ENCODE results near the gene TTC7B.

TTC7B gene

DNA sequence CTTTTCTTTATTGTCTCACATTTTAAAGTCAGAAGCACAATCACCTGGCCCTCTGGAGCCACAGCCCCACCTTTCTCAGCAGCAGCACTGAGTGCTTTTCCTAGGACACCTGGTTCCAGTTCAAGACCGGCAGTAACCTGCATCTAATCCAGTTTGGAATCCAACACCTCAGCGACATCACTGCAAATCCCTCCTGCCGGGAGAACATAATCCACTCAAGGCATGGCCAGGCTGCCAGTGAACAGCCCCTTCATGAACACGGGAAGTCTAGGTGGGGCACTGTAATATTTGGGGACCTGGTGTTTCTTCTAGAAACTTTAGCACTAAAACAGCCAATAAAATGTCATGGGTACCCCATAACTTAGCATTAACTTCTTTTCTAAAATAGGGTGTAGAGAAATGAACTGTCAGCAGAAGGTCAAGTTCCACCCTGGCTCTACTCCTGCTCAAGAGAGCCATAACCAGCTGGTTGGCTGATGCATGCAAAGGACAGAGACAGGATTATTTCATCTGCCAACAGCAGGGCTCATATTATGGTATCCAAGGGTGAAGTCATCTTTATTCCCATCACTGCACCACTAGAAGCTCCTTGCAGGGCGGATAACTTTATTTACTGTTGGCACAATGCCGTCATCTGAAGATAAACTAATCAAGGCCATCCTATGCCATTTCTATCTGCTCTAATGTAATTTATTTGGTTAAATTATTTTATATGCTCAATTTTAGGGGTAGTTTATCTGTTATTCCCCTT lies 76.7 kb downstream of the TTC7B start:
- no peak for DNase-seq

- no peak for DNase-seq
Observed at GRCh38 chr14:90733139-90733808, 83.0 kb downstream of the TTC7B start.

GRCh38 chr14:90732718-90733117 lies 83.5 kb downstream of the TTC7B start:
- DNase-seq, result no peak

DNA sequence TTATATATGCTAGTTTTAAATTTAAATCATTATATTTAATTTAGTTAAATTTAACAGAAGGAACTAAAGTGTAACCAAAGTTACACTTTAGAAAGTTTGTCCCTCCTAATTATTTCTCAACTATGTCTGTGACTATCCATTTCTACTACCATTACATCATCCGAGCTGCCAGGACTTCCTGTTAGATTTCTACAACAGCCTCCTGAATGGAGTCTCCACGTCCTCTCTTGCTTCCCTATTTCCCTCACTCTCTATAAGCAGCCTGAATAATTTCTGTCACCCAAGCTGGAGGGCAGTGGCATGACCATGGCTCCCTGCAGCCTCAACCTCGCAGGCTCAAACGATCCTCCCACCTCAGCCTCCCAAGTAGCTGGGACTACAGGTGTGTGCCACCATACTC lies 84.1 kb downstream of the TTC7B start:
- DNase-seq, result no peak

GRCh38 chr14:90731487-90731886 lies 84.7 kb downstream of the TTC7B start:
- no peak for DNase-seq

- DNase-seq, result no peak
Observed at GRCh38 chr14:90730206-90730766, 85.9 kb downstream of the TTC7B start.

DNA sequence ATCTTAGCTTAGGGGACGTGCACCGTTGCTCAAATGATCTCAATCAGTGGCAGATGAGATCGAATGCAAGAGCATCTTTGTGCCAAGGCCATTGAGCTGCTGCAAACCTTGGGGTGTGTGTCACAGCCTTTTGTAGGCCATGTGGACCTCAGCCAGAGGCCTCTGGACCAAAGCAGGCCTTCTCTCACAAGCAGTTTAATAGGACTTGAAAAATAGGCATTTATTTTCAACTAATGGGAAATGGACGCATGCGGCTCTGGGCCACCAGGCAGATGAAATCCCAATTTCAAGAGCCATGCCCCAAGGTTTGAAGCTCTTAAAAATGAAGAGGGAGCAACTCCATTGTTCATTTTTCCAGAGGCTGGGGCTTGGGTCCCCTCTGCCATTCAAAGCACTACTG lies 87.3 kb downstream of the TTC7B start:
- no peak for DNase-seq

GRCh38 chr14:90727082-90727481 lies 89.1 kb downstream of the TTC7B start:
- DNase-seq, result no peak

DNA sequence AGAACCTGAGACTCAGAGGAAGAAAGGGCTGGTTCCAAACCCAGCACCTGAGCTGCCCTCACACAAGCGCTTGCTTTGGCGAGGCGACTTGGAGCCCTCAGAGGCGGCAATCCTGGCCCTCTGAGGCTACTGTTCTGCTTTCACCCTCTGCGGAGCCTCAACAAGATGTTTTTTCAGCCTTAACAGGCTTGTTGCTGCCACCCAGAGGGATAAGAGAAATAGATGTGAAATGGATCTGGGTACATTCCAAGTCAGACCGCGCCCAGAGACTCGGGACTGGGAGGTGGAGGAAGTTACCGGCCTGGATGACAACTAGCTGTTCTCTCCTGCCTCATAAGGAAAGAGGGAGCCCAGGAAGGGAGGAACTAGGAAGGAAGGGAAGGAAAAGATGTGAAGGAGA lies 89.6 kb downstream of the TTC7B start:
- no peak for DNase-seq

GRCh38 chr14:90724866-90725265 lies 91.4 kb downstream of the TTC7B start:
- DNase-seq, result no peak

- DNase-seq, result no peak
Observed at GRCh38 chr14:90722590-90722989, 93.6 kb downstream of the TTC7B start.

- no peak for DNase-seq
Observed at GRCh38 chr14:90721619-90722305, 94.5 kb downstream of the TTC7B start.

- no peak for DNase-seq
Observed at GRCh38 chr14:90720832-90721231, 95.4 kb downstream of the TTC7B start.

- no peak for DNase-seq
Observed at GRCh38 chr14:90720336-90720735, 95.9 kb downstream of the TTC7B start.

GRCh38 chr14:90717916-90718315 lies 98.3 kb downstream of the TTC7B start:
- DNase-seq, result no peak

DNA sequence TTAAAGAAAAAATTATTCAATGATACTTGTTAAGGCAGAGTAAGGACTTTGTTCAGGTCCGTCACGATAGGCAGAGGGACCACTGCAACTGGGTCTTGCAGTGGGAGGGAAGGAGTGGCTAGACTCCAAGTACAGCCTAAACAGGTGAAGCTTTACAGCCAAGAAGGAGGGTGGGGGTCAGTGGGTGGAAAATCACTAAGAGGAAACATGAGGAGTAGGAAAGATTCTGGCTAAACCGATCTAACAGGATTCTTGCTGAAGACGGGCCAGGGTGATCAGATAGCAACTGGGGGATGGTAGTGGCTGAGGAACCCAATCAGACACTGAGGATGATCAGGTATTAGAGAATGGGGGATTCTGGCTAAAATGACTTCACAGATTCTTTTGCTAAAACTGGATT lies 100.2 kb downstream of the TTC7B start:
- no peak for DNase-seq

GRCh38 chr14:90715495-90715894 lies 100.7 kb downstream of the TTC7B start:
- no peak for DNase-seq

- DNase-seq, result no peak
Observed at GRCh38 chr14:90714811-90715210, 101.4 kb downstream of the TTC7B start.

DNA sequence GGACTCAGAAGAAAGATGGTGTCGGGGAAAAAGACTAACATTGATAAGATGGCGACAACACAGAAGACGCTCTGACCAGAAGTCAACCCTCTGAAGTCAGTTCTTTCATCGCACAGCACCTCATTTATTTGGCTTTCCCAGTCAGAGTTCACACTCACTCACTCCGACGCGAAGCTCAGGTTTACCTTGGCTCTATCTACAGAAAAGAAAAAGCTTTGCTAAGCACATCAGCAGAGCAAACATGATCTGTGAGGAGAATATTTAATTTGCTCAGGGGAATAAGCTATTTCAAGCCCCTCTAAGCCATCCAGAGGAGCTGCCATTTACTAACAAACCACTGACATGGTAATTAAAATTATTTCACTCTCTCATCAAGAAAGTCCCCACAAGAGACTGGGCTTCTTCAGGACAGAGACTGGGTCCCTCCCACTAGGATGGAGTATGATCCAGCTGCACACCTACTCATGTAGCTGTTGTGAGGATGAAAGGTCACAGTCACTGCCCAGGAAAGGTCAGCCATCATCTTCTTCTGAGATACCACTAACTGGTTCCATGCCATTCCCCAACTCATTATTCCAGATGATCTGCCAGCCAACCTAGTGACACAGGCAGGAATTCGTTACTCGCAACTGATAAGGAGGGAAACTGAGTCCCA lies 111.4 kb downstream of the TTC7B start:
- no peak for DNase-seq

- no peak for DNase-seq
Observed at GRCh38 chr14:90703841-90704737, 112.1 kb downstream of the TTC7B start.

- no peak for DNase-seq
Observed at GRCh38 chr14:90700933-90701776, 115.1 kb downstream of the TTC7B start.

All from NCI-H774 (cell line).